SU-DHL-6 (cell line): Measurements from ENCODE around the gene CD209.

Experiments
- H2AFZ ChIP-seq: fragments of 200-600 bp; sonication (generic); 2 replicates; pipeline ENCODE4 v1.6.1; 2014; ENCODE audit warnings: low read depth, mild to moderate bottlenecking, moderate library complexity, mixed read lengths, antibody characterized with exemption, low read length; ENCODE audit not compliant: severe bottlenecking
- H3F3A ChIP-seq: fragments of 200-600 bp; shearing (Covaris generic); 2 replicates; pipeline ENCODE4 v1.6.0; 2016; ENCODE audit warnings: antibody characterized with exemption, mild to moderate bottlenecking; ENCODE audit not compliant: insufficient read depth
- H3K27ac ChIP-seq: fragments of 200-600 bp; sonication (generic); 2 replicates; pipeline ENCODE4 v1.5.1; 2016; ENCODE audit warnings: low read depth, mild to moderate bottlenecking, low read length, moderate library complexity, mixed read lengths
- H3K27me3 ChIP-seq: fragments of 200-600 bp; sonication (generic), shearing (Covaris generic); 2 replicates; pipeline ENCODE4 v1.6.0; 2014; ENCODE audit warnings: mild to moderate bottlenecking, low read length
- H3K36me3 ChIP-seq: fragments of 200-600 bp; sonication (generic); 2 replicates; pipeline ENCODE4 v1.6.1; 2014; ENCODE audit warnings: mild to moderate bottlenecking, low read length, mixed read lengths
- H3K4me2 ChIP-seq: fragments of 300-600, 200-600 bp; shearing (Covaris generic), sonication (generic); 2 replicates; pipeline ENCODE4 v1.6.0; 2014; ENCODE audit warnings: low read length, low read depth, mild to moderate bottlenecking; ENCODE audit not compliant: poor library complexity, severe bottlenecking
- H3K4me3 ChIP-seq: fragments of 200-600 bp; sonication (generic); 2 replicates; pipeline ENCODE4 v1.5.1; 2014; ENCODE audit warnings: antibody characterized with exemption, low read length, mild to moderate bottlenecking, mixed read lengths; ENCODE audit not compliant: insufficient read depth, poor library complexity, severe bottlenecking
- H3K79me2 ChIP-seq: fragments of 200-600 bp; sonication (generic); 2 replicates; pipeline ENCODE4 v1.6.1; 2014; ENCODE audit warnings: mild to moderate bottlenecking, low read length, moderate library complexity; ENCODE audit not compliant: insufficient read depth
- H3K9ac ChIP-seq: fragments of 200-600 bp; sonication (generic); 2 replicates; pipeline ENCODE4 v1.7.0; 2014; ENCODE audit warnings: mild to moderate bottlenecking, low read length
- H3K9me2 ChIP-seq: fragments of 200-600 bp; sonication (generic); replicated peaks from 2 replicates; pipeline ENCODE4 v1.6.1; 2014; ENCODE audit warnings: low read length; ENCODE audit not compliant: insufficient read depth
- H3K9me3 ChIP-seq: fragments of 200-600 bp; sonication (generic); 2 replicates; pipeline ENCODE4 v1.6.1; 2014; ENCODE audit warnings: low read length, mixed read lengths; ENCODE audit not compliant: insufficient read depth
- H4K20me1 ChIP-seq: fragments of 200-600 bp; sonication (generic); 2 replicates; pipeline ENCODE4 v1.6.1; 2014; ENCODE audit warnings: low read depth, mild to moderate bottlenecking, antibody characterized with exemption, low read length, moderate library complexity, mixed read lengths
- EZH2phosphoT487 ChIP-seq: fragments of 200-600 bp; sonication (generic), shearing (Covaris generic); conservative IDR thresholded peaks from 2 replicates; pipeline ENCODE4 v1.6.1; 2018; ENCODE audit warnings: mild to moderate bottlenecking, antibody characterized with exemption, low read length, moderate library complexity, mixed read lengths
- TF ChIP-seq, protein P1 (sequence below): fragments of 200-600 bp; sonication (generic); IDR thresholded peaks from one replicate; pipeline ENCODE4 v1.5.1; 2017; ENCODE audit warnings: antibody characterized with exemption, mild to moderate bottlenecking, low read length, moderate library complexity; ENCODE audit not compliant: insufficient read depth, poor library complexity, severe bottlenecking

CD209 gene

DNA sequence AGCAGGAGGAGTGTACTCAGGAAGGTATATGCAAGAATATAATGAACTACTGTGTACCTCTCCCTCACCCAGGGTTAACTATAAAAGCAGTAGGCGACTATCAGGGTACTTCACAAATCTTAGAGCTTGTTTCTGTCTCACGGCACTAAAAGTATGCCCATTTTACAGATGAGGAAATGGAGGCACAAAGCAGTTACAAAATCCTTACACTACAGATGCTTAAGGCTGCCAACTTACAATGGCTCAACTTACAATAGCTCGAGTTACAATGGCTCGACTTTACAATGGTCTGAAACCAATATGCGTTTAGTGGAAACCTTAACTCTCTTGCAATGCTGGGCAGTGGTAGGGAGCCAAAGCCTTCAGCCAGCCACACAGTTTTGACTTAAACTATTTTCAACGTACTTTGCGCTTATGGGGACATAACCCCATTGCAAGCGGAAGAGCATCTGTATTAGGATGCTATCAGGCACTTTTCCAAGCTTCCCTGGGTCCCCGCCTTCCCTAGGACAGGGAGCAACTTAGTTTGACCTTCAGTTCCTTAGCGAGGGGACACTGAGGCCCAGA lies 49.5 kb downstream of the CD209 start:
- Histone ChIP-seq H3K27me3 (no peaks in the 10 kb centered on the region), H3F3A (no peaks in the 10 kb centered on the region), H3K9me3 (no peaks in the 10 kb centered on the region), H4K20me1 (no peaks in the 10 kb centered on the region), H3K4me3 (no peak overlapping the region), H3K79me2 (no peaks in the 10 kb centered on the region), H3K36me3 (no peaks in the 10 kb centered on the region), H3K27ac (no peak overlapping the region), H3K4me2 (no peak overlapping the region), H3K9me2 (no peaks in the 10 kb centered on the region), H3K9ac (no peak overlapping the region), H2AFZ (no peak overlapping the region)
- TF ChIP-seq, protein P1, sequence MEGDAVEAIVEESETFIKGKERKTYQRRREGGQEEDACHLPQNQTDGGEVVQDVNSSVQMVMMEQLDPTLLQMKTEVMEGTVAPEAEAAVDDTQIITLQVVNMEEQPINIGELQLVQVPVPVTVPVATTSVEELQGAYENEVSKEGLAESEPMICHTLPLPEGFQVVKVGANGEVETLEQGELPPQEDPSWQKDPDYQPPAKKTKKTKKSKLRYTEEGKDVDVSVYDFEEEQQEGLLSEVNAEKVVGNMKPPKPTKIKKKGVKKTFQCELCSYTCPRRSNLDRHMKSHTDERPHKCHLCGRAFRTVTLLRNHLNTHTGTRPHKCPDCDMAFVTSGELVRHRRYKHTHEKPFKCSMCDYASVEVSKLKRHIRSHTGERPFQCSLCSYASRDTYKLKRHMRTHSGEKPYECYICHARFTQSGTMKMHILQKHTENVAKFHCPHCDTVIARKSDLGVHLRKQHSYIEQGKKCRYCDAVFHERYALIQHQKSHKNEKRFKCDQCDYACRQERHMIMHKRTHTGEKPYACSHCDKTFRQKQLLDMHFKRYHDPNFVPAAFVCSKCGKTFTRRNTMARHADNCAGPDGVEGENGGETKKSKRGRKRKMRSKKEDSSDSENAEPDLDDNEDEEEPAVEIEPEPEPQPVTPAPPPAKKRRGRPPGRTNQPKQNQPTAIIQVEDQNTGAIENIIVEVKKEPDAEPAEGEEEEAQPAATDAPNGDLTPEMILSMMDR, result no peak
- no peak for TF ChIP-seq EZH2phosphoT487

DNA sequence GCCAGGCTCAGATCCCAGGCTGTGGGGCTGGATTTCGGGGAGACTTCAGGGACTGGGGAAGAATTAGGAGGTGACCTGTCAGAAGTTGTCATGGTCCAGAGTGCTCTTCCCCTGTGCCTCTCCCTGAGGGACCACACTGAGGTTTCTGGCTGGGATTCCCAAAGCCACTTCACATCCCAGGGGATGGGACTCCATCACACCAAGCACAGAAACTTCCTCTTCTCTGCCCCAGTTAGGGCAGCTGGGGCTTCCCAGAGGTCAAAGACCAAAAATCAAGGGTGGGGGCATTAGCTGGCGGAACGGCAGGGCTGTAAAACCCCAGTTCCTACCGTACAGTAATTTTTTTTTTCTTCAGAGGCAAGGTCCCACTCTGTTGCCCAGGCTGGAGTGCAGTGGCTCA lies 52.8 kb downstream of the CD209 start:
- H3K9me2 ChIP-seq, result no peaks in the 10 kb centered on the region
- no peaks in the 10 kb centered on the region for H3K79me2 ChIP-seq
- no peak overlapping the region for H3K4me2 ChIP-seq
- H4K20me1 ChIP-seq, result no peaks in the 10 kb centered on the region
- no peaks in the 10 kb centered on the region for H3K9me3 ChIP-seq
- H3K36me3 ChIP-seq, result no peaks in the 10 kb centered on the region
- TF ChIP-seq, protein P1, result no peak
- TF ChIP-seq EZH2phosphoT487, result no peak
- no peaks in the 10 kb centered on the region for H3K27me3 ChIP-seq
- H3K27ac ChIP-seq, result no peak overlapping the region
- no peak overlapping the region for H3K9ac ChIP-seq
- no peaks in the 10 kb centered on the region for H3F3A ChIP-seq
- H2AFZ ChIP-seq, result no peak overlapping the region
- no peak overlapping the region for H3K4me3 ChIP-seq

DNA sequence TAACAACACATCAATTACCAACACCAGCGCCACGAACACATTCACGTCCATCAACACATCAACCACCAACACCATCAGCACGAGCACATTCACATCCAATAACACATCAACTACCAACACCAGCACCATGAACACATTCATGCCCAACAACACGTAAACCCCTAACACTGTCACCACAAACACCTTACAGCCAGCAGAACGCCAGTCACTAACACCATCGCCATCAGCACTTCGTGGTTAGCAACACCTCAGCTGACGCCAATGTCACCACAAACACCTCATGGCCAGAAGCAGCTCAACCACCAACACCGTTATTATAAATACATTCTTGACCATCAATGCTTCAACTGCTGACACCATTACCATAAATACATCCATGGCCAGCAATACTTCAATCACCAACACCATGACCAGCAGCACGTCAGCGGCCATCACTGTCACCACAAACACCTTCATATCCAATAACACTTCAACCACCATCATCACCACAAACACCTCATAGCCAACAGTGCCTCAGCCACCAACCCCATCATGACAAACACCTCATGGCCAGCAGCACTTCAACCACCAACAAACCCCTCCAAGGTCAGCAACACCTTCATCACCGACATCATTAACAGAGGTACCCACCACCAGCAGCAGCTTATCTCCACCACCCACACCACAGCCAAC lies 54.8 kb downstream of the CD209 start:
- H3K4me3 ChIP-seq, result no peak overlapping the region
- no peaks in the 10 kb centered on the region for H3K9me2 ChIP-seq
- H3F3A ChIP-seq, result no peaks in the 10 kb centered on the region
- H3K9me3 ChIP-seq, result no peaks in the 10 kb centered on the region
- no peak overlapping the region for H3K27ac ChIP-seq
- no peak overlapping the region for H3K9ac ChIP-seq
- H4K20me1 ChIP-seq, result no peaks in the 10 kb centered on the region
- no peaks in the 10 kb centered on the region for H3K36me3 ChIP-seq
- TF ChIP-seq EZH2phosphoT487, result no peak
- TF ChIP-seq, protein P1, result no peak
- H3K79me2 ChIP-seq, result no peaks in the 10 kb centered on the region
- H3K27me3 ChIP-seq, result no peaks in the 10 kb centered on the region
- no peak overlapping the region for H2AFZ ChIP-seq
- no peak overlapping the region for H3K4me2 ChIP-seq
